ENCODE measurements around the gene TESK2.

Gene TESK2

DNA sequence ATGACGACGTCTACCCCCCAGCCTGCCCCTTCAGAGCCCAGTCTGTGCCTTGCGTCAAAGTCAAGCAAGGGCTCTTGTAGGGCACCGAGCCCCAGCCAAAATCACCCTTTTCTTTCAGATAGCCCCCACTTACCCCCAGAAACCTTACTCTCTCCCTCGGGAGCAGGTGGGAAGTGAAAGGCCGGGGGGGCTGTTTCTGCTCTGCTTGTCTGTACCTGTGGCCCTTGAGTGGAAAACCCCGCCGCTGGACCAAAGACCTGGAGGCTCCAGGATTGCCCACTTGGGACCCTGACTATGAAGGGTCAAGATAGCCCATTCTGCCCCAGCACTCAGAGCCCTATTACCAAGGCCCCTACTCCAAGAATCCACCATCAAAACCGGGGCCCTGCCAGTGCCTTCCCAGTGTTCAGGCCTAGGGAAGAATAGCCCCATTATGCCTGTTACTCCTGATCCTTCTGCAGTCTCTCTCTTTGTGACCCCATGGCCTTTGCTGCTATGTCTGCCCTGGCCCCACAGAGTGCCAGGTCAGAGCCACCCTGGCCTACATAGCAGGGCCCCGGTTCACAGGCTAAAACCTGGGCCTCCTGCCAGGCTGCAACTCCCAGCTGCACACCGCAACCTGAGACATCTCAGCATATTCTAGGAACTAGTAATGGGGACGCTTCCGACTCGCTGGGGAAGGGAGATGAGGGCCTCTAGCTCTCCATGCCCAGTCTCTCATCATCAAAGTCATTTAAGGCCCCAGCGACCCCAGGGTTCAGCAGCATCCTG is 186.5 kb downstream of the TESK2 start:
- DNase-seq (ENCODE audit: low read depth in 3 of 3) = no peak

DNA sequence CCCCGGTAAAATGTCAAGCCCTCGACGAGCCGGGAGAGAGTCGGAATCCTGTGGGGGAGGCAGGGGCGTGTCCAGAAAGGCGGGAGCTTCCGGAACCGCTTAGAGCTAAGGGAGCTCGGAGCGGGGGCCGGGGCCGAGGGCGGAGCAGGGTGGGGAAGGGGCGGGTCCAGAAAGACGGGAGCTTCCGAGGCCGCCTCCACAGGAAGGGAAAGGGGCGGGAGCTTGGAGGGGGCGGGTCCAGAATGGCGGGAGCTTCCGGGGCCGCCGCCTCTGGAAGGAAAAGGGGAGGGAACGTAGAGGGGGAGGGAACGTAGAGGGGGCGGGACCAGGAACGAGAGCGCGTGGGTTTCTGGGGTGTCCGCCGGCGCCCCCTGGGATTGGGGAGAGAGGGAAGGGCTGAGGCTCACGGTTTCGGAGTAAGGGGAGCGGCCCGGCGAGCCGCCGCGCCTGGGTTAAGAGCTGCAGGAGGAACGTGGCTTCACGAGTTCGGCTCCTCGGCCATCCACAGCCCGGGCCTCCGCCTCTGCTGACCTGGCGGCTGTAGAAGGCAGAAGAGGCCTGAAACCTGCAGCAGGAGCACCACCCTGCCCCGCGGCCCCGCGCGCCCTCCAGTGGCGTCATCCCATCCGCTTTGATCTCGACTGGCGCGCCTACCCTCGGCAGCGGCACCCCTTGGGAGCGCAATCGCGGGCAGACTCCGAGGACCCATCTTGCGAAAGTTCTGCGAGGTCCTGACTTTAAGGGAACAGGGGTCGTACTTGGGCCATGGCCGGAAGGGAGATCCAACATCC is 187.2 kb downstream of the TESK2 start:
- DNase-seq (ENCODE audit: low read depth in 3 of 3) = peak; percentile 98 to 99 (median 98)

DNA sequence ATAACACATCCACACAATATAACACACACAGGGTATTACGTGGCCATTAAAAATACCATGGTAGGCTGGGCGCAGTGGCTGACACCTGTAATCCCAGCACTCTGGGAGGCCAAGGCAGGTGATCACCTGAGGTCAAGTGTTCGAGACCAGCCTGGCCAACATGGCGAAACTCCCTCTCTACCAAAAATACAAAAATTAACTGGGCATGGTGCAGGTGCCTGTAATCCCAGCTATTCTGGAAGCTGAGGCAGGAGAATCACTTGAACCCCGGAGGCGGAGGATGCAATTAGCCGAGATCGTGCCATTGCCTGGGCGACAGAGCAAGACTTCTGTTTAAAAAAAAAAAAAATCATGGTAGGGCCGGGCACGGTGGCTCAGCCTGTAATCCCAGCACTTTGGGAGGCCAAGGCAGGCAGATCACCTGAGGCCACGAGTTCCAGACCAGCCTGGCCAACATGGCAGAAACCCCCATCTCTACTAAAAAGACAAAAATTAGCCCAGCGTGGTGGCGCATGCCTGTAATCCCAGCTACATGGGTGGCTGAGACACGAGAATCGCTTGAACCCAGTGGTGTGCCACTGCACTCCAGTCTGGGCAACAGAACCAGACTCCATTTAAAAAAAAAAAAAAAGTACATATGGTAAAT is 188.3 kb downstream of the TESK2 start:
- DNase-seq (ENCODE audit: low read depth in 3 of 3) = no peak

DNA sequence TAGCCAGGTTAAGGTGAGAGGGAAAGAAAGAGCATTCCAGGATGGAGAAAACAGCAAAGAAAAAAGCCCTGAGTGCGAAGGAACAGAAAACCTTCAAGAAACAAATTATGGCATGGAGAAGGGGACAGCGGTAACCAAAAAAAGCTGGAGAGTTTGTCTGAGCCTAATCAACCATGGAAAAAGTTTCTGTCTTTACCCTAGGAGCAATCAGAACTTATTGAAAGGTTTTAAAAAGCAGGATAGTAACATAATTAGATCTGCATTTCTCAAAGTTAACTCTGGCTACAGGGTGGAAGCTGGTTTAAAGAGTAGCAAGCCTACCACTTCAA is 190.3 kb downstream of the TESK2 start:
- no peak for DNase-seq (ENCODE audit: low read depth in 3 of 3)

DNA sequence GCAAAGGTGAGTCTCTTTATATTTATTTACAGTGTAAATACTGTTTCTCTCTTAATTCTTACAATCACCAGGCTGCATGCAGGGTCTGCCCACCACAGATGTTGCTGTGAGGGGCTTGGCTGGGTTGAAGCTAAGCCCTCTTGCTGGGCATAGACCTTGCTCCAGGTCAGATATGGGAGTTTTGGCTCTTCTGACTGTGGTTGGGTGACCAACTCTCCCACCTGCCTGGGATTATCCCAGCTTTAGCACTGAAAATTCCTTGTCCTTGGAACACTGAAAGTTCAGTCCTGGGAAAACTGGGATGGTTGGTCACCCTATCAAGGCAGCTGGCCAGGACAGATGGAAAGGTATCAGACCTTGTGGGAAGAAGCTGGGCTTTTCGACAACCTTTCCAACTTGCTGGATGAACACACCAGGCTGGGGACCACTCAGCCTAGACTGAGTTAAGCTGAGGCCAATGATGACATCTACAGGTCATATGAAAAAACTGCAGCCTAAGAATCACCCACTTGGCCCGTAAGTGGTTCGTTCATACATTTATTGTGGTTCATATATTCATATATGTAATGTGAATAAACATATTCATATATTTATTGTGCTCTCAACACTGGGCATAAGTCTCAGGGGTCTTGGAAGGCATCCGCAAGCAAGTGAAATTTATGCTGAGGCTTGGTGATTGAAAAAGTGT is 190.8 kb downstream of the TESK2 start:
- no peak for DNase-seq (ENCODE audit: low read depth in 3 of 3)

DNA sequence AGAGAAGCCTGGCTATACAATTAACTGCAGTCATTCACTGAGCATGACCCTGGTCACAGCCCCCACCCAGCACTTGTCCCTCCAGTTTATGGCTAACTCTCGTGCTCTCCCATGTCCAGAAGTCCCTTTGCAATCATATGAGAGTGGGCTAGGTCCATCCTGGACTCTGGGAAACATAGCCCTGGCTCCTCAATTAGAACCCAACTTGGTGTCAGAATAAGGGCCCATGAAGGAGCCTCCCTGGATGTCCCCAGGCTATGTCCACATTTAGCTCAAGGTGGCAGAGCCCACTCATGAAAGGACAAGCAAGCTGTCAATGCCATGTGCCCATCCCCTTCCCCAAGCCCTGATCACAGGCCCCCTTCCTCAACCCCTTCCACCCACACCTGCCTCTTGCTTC is 191.7 kb downstream of the TESK2 start:
- no peak for DNase-seq (ENCODE audit: low read depth in 3 of 3)

DNA sequence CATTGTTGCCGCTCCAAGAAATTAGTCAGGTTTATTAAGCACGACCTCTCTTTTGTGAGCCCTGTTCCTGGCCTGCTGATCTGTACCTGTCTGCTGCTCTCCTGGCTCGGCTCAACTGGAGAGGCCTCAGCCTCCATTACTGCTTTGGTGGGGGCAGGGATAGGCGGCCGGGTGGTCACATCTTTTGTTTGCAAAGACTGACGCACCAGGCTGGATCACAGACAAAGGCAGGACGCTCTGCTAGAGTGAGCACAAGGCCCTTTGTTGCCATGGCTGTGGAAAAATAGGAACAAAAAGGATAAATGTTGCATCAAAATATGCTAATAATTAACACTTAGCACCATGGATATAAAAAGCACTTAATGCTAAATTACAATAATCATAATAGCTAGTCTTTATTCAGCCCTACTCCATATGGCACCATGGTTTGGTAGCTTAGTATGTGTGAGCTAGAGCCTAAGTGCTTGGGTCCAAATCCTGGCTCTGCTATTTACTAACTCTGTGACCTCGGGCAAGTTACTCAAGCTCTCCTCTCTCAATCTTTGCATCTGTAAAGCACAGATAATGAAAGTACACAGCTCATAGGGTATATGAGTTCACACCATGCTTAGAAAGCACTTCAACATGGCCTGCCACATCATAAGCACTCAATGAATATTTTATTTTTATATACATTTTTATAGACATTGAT is 193.2 kb downstream of the TESK2 start:
- DNase-seq (ENCODE audit: low read depth in 3 of 3) = no peak

Measured in stimulated activated CD4-positive, alpha-beta T cell treated with anti-CD3 and anti-CD28 coated beads, TNF-alpha, amount 100 ng/mL, for 48 hours (primary cell).